SK-N-SH treated with all-trans-retinoic acid at 6 μM for 48 hours (cell line): ENCODE data around the gene BRF1.

ENCODE experiments used
- ATAC-seq: fragments of 200-7000 bp; cut with Tn5 transposase; 3 replicates; pipeline ENCODE4 v1.9.1; 2020; ENCODE audit warnings: mild to moderate bottlenecking, moderate library complexity
- ARNTL ChIP-seq: fragments of 450-650 bp; formaldehyde crosslinking; IDR thresholded peaks from 2 replicates; pipeline ENCODE4 v1.5.0; 2020; ENCODE audit warnings: low read depth, mild to moderate bottlenecking, moderate library complexity, borderline replicate concordance
- BACH2 ChIP-seq: fragments of 250-450 bp; sonication (Bioruptor Pico); IDR thresholded peaks from 2 replicates; pipeline ENCODE4 v1.9.0; 2021; ENCODE audit warnings: mild to moderate bottlenecking, borderline replicate concordance
- CSDC2 ChIP-seq: fragments of 250-450 bp; sonication (Bioruptor Pico); IDR thresholded peaks from 2 replicates; pipeline ENCODE4 v1.5.0; 2020; ENCODE audit warnings: mild to moderate bottlenecking, moderate library complexity
- ESRRG ChIP-seq: fragments of 250-450 bp; sonication (Bioruptor Pico); IDR thresholded peaks from 2 replicates; pipeline ENCODE4 v1.6.1; 2021; ENCODE audit warnings: mild to moderate bottlenecking
- GLIS3 ChIP-seq: fragments of 250-450 bp; sonication (Bioruptor Pico); IDR thresholded peaks from 2 replicates; pipeline ENCODE4 v1.5.0; 2020; ENCODE audit warnings: mild to moderate bottlenecking, moderate library complexity
- ISL1 ChIP-seq: fragments of 250-450 bp; sonication (Bioruptor Pico); IDR thresholded peaks from 2 replicates; pipeline ENCODE4 v2.1.2; 2022; ENCODE audit warnings: mild to moderate bottlenecking, moderate library complexity
- OSR1 ChIP-seq: fragments of 250-450 bp; sonication (Bioruptor Pico); IDR thresholded peaks from 2 replicates; pipeline ENCODE4 v1.8.0; 2022; ENCODE audit warnings: moderate library complexity, mild to moderate bottlenecking, inconsistent platforms
- PPARA ChIP-seq: fragments of 250-450 bp; sonication (Bioruptor Pico); IDR thresholded peaks from 2 replicates; pipeline ENCODE4 v1.5.0; 2020; ENCODE audit warnings: mild to moderate bottlenecking, borderline replicate concordance
- RARB ChIP-seq: fragments of 250-450 bp; sonication (Bioruptor Pico); IDR thresholded peaks from 2 replicates; pipeline ENCODE4 v1.8.0; 2021; ENCODE audit warnings: mild to moderate bottlenecking, moderate library complexity
- SNAI2 ChIP-seq: fragments of 250-450 bp; sonication (Bioruptor Pico); IDR thresholded peaks from 2 replicates; pipeline ENCODE4 v1.5.0; 2020; ENCODE audit warnings: mild to moderate bottlenecking, moderate library complexity
- TCF4 ChIP-seq: fragments of 250-450 bp; sonication (Bioruptor Pico); IDR thresholded peaks from 2 replicates; pipeline ENCODE4 v1.8.0; 2021; ENCODE audit warnings: mild to moderate bottlenecking, moderate library complexity, borderline replicate concordance
- TOX ChIP-seq: fragments of 250-450 bp; sonication (Bioruptor Pico); IDR thresholded peaks from 2 replicates; pipeline ENCODE4 v1.8.0; 2021; ENCODE audit warnings: mild to moderate bottlenecking, moderate library complexity, borderline replicate concordance
- ZC3H10 ChIP-seq: fragments of 250-450 bp; sonication (Bioruptor Pico); IDR thresholded peaks from 2 replicates; pipeline ENCODE4 v1.5.1; 2021; ENCODE audit warnings: mild to moderate bottlenecking, moderate library complexity
- ZFP30 ChIP-seq: fragments of 450-650 bp; formaldehyde crosslinking; IDR thresholded peaks from 2 replicates; pipeline ENCODE4 v1.5.0; 2022; ENCODE audit warnings: mild to moderate bottlenecking, moderate library complexity
- ZNF565 ChIP-seq: fragments of 450-650 bp; formaldehyde crosslinking; conservative IDR thresholded peaks from 2 replicates; pipeline ENCODE4 v1.5.0; 2020; ENCODE audit warnings: low read depth, mild to moderate bottlenecking, moderate library complexity
- ZNF70 ChIP-seq: fragments of 450-650 bp; formaldehyde crosslinking; IDR thresholded peaks from 2 replicates; pipeline ENCODE4 v1.5.0; 2020; ENCODE audit warnings: mild to moderate bottlenecking, moderate library complexity
- ZNF8 ChIP-seq: fragments of 450-650 bp; formaldehyde crosslinking; IDR thresholded peaks from 2 replicates; pipeline ENCODE4 v1.5.0; 2020; ENCODE audit warnings: mild to moderate bottlenecking, moderate library complexity
- TF ChIP-seq, protein P1 (sequence below): fragments of 250-450 bp; sonication (Bioruptor Pico); IDR thresholded peaks from 2 replicates; pipeline ENCODE4 v1.5.0; 2020; ENCODE audit warnings: mild to moderate bottlenecking, moderate library complexity
- TF ChIP-seq, protein P2 (sequence below): fragments of 250-450 bp; sonication (Bioruptor Pico); IDR thresholded peaks from 2 replicates; pipeline ENCODE4 v1.8.0; 2020; ENCODE audit warnings: mild to moderate bottlenecking, moderate library complexity, borderline replicate concordance
- TF ChIP-seq, protein P3 (sequence below): fragments of 250-450 bp; sonication (Bioruptor Pico); IDR thresholded peaks from 2 replicates; pipeline ENCODE4 v1.5.1; 2021; ENCODE audit warnings: mild to moderate bottlenecking, moderate library complexity
- TF ChIP-seq, protein P4 (sequence below): fragments of 250-450 bp; sonication (Bioruptor Pico); IDR thresholded peaks from 2 replicates; pipeline ENCODE4 v1.5.1; 2020; ENCODE audit warnings: low read depth, mild to moderate bottlenecking, moderate library complexity

Gene BRF1

DNA sequence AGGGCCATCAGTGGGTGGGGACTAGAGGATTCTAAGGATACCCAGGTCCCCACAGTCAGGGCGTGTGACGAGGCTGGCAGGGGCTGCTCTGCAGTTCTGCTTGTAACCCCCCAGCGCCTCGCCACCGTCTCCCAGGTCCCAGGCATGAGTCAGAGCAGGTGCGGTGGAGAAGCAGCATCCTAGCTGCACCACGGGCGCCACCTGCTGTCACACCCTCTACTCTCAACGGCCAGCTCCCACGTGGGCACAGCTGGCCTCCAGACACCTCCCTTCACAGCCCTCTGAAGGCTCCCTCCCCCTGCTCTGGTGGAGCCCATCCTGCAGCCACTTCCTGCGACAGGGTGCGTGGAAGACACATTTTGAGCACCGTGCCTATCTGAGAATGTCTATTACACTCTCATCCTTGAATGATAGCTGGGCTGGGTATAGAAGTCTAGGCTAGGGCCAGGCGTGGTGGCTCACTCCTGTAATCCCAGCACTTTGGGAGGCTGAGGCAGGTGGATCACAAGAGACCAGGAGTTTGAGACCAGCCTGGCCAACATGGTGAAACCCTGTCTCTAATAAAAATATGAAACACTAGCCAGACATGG, 112.8 kb downstream of the BRF1 start (continued):
- TF ChIP-seq, protein P1, sequence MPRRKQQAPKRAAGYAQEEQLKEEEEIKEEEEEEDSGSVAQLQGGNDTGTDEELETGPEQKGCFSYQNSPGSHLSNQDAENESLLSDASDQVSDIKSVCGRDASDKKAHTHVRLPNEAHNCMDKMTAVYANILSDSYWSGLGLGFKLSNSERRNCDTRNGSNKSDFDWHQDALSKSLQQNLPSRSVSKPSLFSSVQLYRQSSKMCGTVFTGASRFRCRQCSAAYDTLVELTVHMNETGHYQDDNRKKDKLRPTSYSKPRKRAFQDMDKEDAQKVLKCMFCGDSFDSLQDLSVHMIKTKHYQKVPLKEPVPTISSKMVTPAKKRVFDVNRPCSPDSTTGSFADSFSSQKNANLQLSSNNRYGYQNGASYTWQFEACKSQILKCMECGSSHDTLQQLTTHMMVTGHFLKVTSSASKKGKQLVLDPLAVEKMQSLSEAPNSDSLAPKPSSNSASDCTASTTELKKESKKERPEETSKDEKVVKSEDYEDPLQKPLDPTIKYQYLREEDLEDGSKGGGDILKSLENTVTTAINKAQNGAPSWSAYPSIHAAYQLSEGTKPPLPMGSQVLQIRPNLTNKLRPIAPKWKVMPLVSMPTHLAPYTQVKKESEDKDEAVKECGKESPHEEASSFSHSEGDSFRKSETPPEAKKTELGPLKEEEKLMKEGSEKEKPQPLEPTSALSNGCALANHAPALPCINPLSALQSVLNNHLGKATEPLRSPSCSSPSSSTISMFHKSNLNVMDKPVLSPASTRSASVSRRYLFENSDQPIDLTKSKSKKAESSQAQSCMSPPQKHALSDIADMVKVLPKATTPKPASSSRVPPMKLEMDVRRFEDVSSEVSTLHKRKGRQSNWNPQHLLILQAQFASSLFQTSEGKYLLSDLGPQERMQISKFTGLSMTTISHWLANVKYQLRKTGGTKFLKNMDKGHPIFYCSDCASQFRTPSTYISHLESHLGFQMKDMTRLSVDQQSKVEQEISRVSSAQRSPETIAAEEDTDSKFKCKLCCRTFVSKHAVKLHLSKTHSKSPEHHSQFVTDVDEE (CRISPR knock-in tag) = no peak

DNA sequence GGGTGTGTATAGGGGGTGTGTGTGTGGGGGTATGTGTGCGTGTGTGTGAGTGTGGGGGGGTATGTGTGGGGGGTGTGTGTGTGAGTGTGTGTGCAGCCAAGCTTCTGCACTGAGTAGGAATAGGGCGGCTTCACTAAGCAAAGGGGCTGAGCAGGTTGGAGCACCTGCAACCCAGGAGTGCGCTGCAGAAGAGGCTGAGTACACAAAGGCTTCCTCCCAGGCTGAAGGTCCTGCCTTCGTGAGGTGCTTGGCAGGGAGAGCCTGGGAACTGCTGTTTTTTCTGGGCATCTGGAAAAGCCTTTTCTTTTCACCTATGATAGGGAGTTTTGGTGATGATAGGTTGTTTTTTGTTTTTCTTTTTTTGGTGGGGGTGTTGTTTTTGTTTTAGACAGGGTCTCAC, 113.7 kb downstream of the BRF1 start:
- TF ChIP-seq GLIS3 (CRISPR knock-in tag) = no peak
- TF ChIP-seq ISL1 (CRISPR knock-in tag) = no peak
- TF ChIP-seq, protein P2, sequence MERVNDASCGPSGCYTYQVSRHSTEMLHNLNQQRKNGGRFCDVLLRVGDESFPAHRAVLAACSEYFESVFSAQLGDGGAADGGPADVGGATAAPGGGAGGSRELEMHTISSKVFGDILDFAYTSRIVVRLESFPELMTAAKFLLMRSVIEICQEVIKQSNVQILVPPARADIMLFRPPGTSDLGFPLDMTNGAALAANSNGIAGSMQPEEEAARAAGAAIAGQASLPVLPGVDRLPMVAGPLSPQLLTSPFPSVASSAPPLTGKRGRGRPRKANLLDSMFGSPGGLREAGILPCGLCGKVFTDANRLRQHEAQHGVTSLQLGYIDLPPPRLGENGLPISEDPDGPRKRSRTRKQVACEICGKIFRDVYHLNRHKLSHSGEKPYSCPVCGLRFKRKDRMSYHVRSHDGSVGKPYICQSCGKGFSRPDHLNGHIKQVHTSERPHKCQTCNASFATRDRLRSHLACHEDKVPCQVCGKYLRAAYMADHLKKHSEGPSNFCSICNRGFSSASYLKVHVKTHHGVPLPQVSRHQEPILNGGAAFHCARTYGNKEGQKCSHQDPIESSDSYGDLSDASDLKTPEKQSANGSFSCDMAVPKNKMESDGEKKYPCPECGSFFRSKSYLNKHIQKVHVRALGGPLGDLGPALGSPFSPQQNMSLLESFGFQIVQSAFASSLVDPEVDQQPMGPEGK (CRISPR knock-in tag) = no peak
- no peak for TF ChIP-seq ARNTL (CRISPR knock-in tag)
- no peak for TF ChIP-seq OSR1
- TF ChIP-seq CSDC2 (CRISPR knock-in tag) = no peak
- no peak for TF ChIP-seq TCF4 (CRISPR knock-in tag)
- TF ChIP-seq, protein P3, sequence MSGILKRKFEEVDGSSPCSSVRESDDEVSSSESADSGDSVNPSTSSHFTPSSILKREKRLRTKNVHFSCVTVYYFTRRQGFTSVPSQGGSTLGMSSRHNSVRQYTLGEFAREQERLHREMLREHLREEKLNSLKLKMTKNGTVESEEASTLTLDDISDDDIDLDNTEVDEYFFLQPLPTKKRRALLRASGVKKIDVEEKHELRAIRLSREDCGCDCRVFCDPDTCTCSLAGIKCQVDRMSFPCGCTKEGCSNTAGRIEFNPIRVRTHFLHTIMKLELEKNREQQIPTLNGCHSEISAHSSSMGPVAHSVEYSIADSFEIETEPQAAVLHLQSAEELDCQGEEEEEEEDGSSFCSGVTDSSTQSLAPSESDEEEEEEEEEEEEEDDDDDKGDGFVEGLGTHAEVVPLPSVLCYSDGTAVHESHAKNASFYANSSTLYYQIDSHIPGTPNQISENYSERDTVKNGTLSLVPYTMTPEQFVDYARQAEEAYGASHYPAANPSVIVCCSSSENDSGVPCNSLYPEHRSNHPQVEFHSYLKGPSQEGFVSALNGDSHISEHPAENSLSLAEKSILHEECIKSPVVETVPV = no peak
- no peak for TF ChIP-seq ZC3H10 (CRISPR knock-in tag)
- no peak for TF ChIP-seq ESRRG (CRISPR knock-in tag)
- TF ChIP-seq RARB = no peak
- TF ChIP-seq ZNF8 (CRISPR knock-in tag) = no peak
- no peak for TF ChIP-seq TOX
- TF ChIP-seq SNAI2 (CRISPR knock-in tag) = no peak
- TF ChIP-seq ZFP30 = no peak
- TF ChIP-seq, protein P1 (CRISPR knock-in tag) = no peak
- no peak for TF ChIP-seq BACH2 (CRISPR knock-in tag)
- TF ChIP-seq ZNF565 (CRISPR knock-in tag) = no peak
- TF ChIP-seq, protein P4, sequence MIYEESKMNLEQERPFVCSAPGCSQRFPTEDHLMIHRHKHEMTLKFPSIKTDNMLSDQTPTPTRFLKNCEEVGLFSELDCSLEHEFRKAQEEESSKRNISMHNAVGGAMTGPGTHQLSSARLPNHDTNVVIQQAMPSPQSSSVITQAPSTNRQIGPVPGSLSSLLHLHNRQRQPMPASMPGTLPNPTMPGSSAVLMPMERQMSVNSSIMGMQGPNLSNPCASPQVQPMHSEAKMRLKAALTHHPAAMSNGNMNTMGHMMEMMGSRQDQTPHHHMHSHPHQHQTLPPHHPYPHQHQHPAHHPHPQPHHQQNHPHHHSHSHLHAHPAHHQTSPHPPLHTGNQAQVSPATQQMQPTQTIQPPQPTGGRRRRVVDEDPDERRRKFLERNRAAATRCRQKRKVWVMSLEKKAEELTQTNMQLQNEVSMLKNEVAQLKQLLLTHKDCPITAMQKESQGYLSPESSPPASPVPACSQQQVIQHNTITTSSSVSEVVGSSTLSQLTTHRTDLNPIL (CRISPR knock-in tag) = no peak
- no peak for TF ChIP-seq ZNF70 (CRISPR knock-in tag)
- ATAC-seq = no peak

DNA sequence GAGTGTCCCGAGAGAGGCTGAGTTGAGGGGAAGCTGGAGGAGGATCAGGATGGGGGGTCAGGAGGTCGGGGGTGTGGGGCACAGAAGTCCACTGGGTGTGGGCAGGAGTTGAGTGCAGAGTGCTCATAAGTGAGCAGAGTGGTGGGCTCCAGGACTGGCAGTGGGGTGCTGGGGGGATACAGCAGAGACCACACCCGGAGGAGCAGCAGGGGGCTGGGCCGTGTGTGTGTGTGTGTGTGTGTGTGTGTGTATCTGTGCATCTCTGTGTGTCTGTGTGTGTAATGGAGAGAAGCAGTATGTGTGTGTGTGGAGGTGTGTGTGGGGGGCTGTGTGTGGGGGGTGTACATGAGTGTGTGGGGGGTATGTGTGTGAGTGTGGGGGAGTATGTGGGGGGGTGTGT, 114.8 kb downstream of the BRF1 start:
- TF ChIP-seq ZNF565 (CRISPR knock-in tag) (no peak), RARB (no peak), ESRRG (CRISPR knock-in tag) (no peak), PPARA (CRISPR knock-in tag) (no peak), ARNTL (CRISPR knock-in tag) (no peak), ISL1 (CRISPR knock-in tag) (no peak)
- ATAC-seq = no peak
